Spleen (tissue), 11 donors: Measurements from ENCODE around the gene CFHR2. TPM values are rescaled to one million over a fixed set of nuclear protein-coding genes. Genes with fewer than 3 reads are reported as not detected.

Experiments used
- DNase-seq: peaks from one replicate; pipeline ENCODE4 v3.0.0-alpha.2; 2020
- H3K27ac ChIP-seq, 8 donors: fragments of 200-600 bp; sonication (generic) in 7 of 8; 1 replicate in 4 of 8; 2 replicates in 4 of 8; pipeline versions ENCODE4 v1.5.0 to v1.8.0; 2016 to 2021; ENCODE audit warnings: inconsistent platforms in 4 of 8, mild to moderate bottlenecking in 4 of 8, moderate library complexity in 1 of 8
- H3K27me3 ChIP-seq, 7 donors: fragments of 200-600 bp; sonication (generic) in 6 of 7; replicated peaks in 1 of 7; 1 replicate in 4 of 7; 2 replicates in 3 of 7; pipeline versions ENCODE4 v1.5.0 to v1.8.0; 2016 to 2021; ENCODE audit warnings: inconsistent platforms in 3 of 7, mild to moderate bottlenecking in 1 of 7
- H3K36me3 ChIP-seq, 6 donors: fragments of 200-600 bp; sonication (generic) in 5 of 6; 1 replicate in 4 of 6; 2 replicates in 2 of 6; pipeline versions ENCODE4 v1.5.0 to v1.8.0; 2016 to 2021; ENCODE audit warnings: inconsistent platforms in 2 of 6
- H3K4me1 ChIP-seq, 6 donors: fragments of 200-600 bp; sonication (generic) in 5 of 6; 1 replicate in 3 of 6; 2 replicates in 3 of 6; pipeline versions ENCODE4 v1.5.0 to v1.8.0; 2016 to 2021; ENCODE audit warnings: inconsistent platforms in 3 of 6
- H3K4me3 ChIP-seq, 8 donors: fragments of 200-600 bp; sonication (generic) in 7 of 8; 1 replicate in 4 of 8; 2 replicates in 4 of 8; pipeline versions ENCODE4 v1.5.0 to v1.8.0; 2016 to 2021; ENCODE audit warnings: inconsistent platforms in 4 of 8, mild to moderate bottlenecking in 4 of 8, moderate library complexity in 2 of 8
- H3K9me3 ChIP-seq, 8 donors: fragments of 200-600 bp; sonication (generic) in 7 of 8; 1 replicate in 4 of 8; 2 replicates in 4 of 8; pipeline versions ENCODE4 v1.5.0 to v1.8.0; 2016 to 2021; ENCODE audit warnings: inconsistent platforms in 4 of 8
- CTCF ChIP-seq, 11 experiments: fragments of 200-600 bp in 7 of 11; fragments of 450-650 bp in 4 of 11; sonication (generic) in 4 of 11; IDR thresholded peaks in 8 of 11; conservative IDR thresholded peaks in 3 of 11; 1 replicate in 7 of 11; 2 replicates in 4 of 11; pipeline versions ENCODE4 v1.4.0 to v1.8.0; 2016 to 2021; ENCODE audit warnings: antibody characterized with exemption in 11 of 11, inconsistent platforms in 4 of 11, mild to moderate bottlenecking in 1 of 11
- POLR2A ChIP-seq, 3 donors: fragments of 450-650 bp; IDR thresholded peaks; one replicate each; pipeline ENCODE4 v1.5.1; 2017; ENCODE audit warnings: antibody characterized with exemption in 3 of 3, mild to moderate bottlenecking in 1 of 3
- POLR2AphosphoS5 ChIP-seq, 3 donors: sonication (generic); formaldehyde crosslinking; IDR thresholded peaks; one replicate each; pipeline ENCODE4 v1.5.1; 2017; ENCODE audit warnings: antibody characterized with exemption in 3 of 3
- WGBS, 5 donors: extraction: QIAGEN DNeasy Blood & Tissue Kit in 3 of 5; methylation state at CpG; one replicate each; pipeline versions ENCODE4 v1.1.5 to v1.1.7; 2013 to 2018; 5-methylcytosine and 5-hydroxymethylcytosine counted together
- intact Hi-C: fragments of 100-400 bp; cut with DNase I; formaldehyde crosslinking; loops from one replicate; pipeline ENCODE4 v1.15.0; 2023; ENCODE audit warnings: low total_unique reads
- polyA plus RNA-seq, 3 donors: library from polyadenylated mRNA; stranded (reverse); fragments of 200-250 nt; gene quantifications; one replicate each; pipeline ENCODE4 v1.2.1, GENCODE V29; 2013
- total RNA-seq, 7 donors: library from RNA; depleted of rRNA in 3 of 7; stranded (reverse); fragments of >200 nt in 3 of 7; fragmentation: NEBNext Ultra II Directional in 4 of 7; extraction: Animal tissue kit (Norgen Biotek cat#: 25700) in 4 of 7; gene quantifications; one replicate each; pipeline versions ENCODE4 v1.1.0 to v1.2.1, GENCODE V29; 2016 to 2021
- donor health status: healthy with polysubstance abuse.
- donor health status: DM: no; HTN: no; CAD: no; lungs with moderate emphysema.
- donor health status: DM: no; HTN: no; CAD: no.
- donor health status: Bipolar disorder and iron deficiency.
- donor health status: healthy.
- donor health status: DM: no; HTN: no; CAD: no.
- donor health status: DM: yes; HTN: yes; CAD: no.

Gene CFHR2
- total and polyA plus RNA-seq, 10 donors: not detected

GRCh38 chr1:196951711-196952394 is 8.3 kb downstream of the CFHR2 start:
- TF ChIP-seq POLR2AphosphoS5 (IDR thresholded peaks at IDR 0.05): no peak
- TF ChIP-seq POLR2A (IDR thresholded peaks at IDR 0.05): no peak
- TF ChIP-seq CTCF (IDR thresholded peaks at IDR 0.05 in 8 of 11, conservative IDR thresholded peaks at IDR 0.05 in 3 of 11): no peak
- Histone ChIP-seq H3K27me3 (no peaks in the 10 kb centered on the region), H3K9me3 (peaks cover 0 to 10% (median 0%) of the 10 kb centered on the region in 8 donors), H3K4me1 (no peaks in the 10 kb centered on the region), H3K36me3 (no peaks in the 10 kb centered on the region), H3K4me3 (no peak overlapping the region), H3K27ac (no peak overlapping the region)
- 70 to 73% (median 71%) methylated on average over 2 of the region's 2 CpGs for WGBS, 5 donors
- intact Hi-C loops: no loop called here
- no peak for DNase-seq

GRCh38 chr1:196954778-196955177 is 11.2 kb downstream of the CFHR2 start:
- Histone ChIP-seq H3K27me3 (no peaks in the 10 kb centered on the region), H3K36me3 (no peaks in the 10 kb centered on the region), H3K9me3 (peaks cover 0 to 10% (median 0%) of the 10 kb centered on the region in 8 donors), H3K4me3 (no peak overlapping the region), H3K4me1 (no peaks in the 10 kb centered on the region), H3K27ac (no peak overlapping the region)
- 56 to 86% (median 77%) methylated on average over 2 of the region's 2 CpGs for WGBS, 5 donors
- TF ChIP-seq POLR2A (IDR thresholded peaks at IDR 0.05) (no peak), CTCF (IDR thresholded peaks at IDR 0.05 in 8 of 11, conservative IDR thresholded peaks at IDR 0.05 in 3 of 11) (no peak), POLR2AphosphoS5 (IDR thresholded peaks at IDR 0.05) (no peak)
- DNase-seq: no peak
- intact Hi-C loops: no loop called here

GRCh38 chr1:196955926-196956325 is 12.4 kb downstream of the CFHR2 start:
- no peaks in the 10 kb centered on the region for H3K27me3 ChIP-seq
- intact Hi-C loops: no loop called here
- 83 to 96% (median 94%) methylated on average over 1 of the region's 1 CpG for WGBS, 5 donors
- H3K36me3 ChIP-seq: no peaks in the 10 kb centered on the region
- H3K27ac ChIP-seq: no peak overlapping the region
- peaks cover 0 to 10% (median 0%) of the 10 kb centered on the region in 8 donors for H3K9me3 ChIP-seq
- DNase-seq: no peak
- H3K4me1 ChIP-seq: no peaks in the 10 kb centered on the region
- no peak overlapping the region for H3K4me3 ChIP-seq
- TF ChIP-seq CTCF (IDR thresholded peaks at IDR 0.05 in 8 of 11, conservative IDR thresholded peaks at IDR 0.05 in 3 of 11): no peak
- TF ChIP-seq POLR2AphosphoS5 (IDR thresholded peaks at IDR 0.05): no peak
- TF ChIP-seq POLR2A (IDR thresholded peaks at IDR 0.05): no peak

- no peak for TF ChIP-seq POLR2AphosphoS5 (IDR thresholded peaks at IDR 0.05)
- TF ChIP-seq CTCF (IDR thresholded peaks at IDR 0.05 in 8 of 11, conservative IDR thresholded peaks at IDR 0.05 in 3 of 11): no peak
- no peak for TF ChIP-seq POLR2A (IDR thresholded peaks at IDR 0.05)
- no peak overlapping the region for H3K27ac ChIP-seq
- H3K36me3 ChIP-seq: no peaks in the 10 kb centered on the region
- H3K4me1 ChIP-seq: no peaks in the 10 kb centered on the region
- DNase-seq: no peak
- 49 to 73% (median 58%) methylated on average over 3 of the region's 3 CpGs for WGBS, 5 donors
- intact Hi-C loops: no loop called here
- peaks cover 0 to 3% (median 0%) of the 10 kb centered on the region in 8 donors for H3K9me3 ChIP-seq
- H3K27me3 ChIP-seq: no peaks in the 10 kb centered on the region
- no peak overlapping the region for H3K4me3 ChIP-seq
Observed at GRCh38 chr1:196960854-196961253, 17.3 kb downstream of the CFHR2 start.
